ENCODE results near the gene ETV3. TPM values are rescaled to one million over a fixed set of nuclear protein-coding genes. Genes with fewer than 3 reads are reported as not detected.

Gene ETV3
- total and polyA plus RNA-seq, 2 of the 8 experiments (the other 6 are each of a cell fraction or from before 2014, with no cell fraction given), result 6.0 to 23.8 TPM

- Histone ChIP-seq H3K27ac (ENCODE audit: low read depth, low read length) (no peak overlapping the region), H2AFZ (ENCODE audit: low read length) (no peak overlapping the region), H4K91ac (replicated peaks; ENCODE audit: insufficient read length, low read length) (no peak overlapping the region), H3K23ac (ENCODE audit: insufficient read length) (no peak overlapping the region), H2BK5ac (ENCODE audit: low read depth, low read length) (no peak overlapping the region), H3K4ac (replicated peaks; ENCODE audit: insufficient read length, low read depth, low read length) (no peak overlapping the region), H3K9me3 (ENCODE audit: insufficient read depth in 2 of 2, low read depth in 1 of 2, low read length in 1 of 2) (no peaks in the 10 kb centered on the region), H3K4me2 (ENCODE audit: insufficient read depth in 1 of 2, low read depth in 2 of 2, low read length in 2 of 2) (no peak overlapping the region), H2BK12ac (ENCODE audit: low read depth, low read length) (no peak overlapping the region), H3K79me2 (ENCODE audit: control insufficient read depth in 1 of 2, insufficient read depth in 2 of 2, low read length in 2 of 2) (no peaks in the 10 kb centered on the region), H3K4me1 (replicated peaks in 1 of 4; ENCODE audit: control insufficient read depth in 3 of 4, insufficient read depth in 4 of 4, low read length in 3 of 4) (peaks cover 0 to 3% (median 2%) of the 10 kb centered on the region in 4 experiments; a peak in 2 of 7 replicates), H3K18ac (ENCODE audit: extremely low read depth, low read length) (no peak overlapping the region), H2BK20ac (ENCODE audit: low read length) (no peak overlapping the region), H2BK120ac (replicated peaks; ENCODE audit: low read depth, low read length) (no peak overlapping the region), H4K5ac (ENCODE audit: insufficient read length, low read depth, low read length) (no peak overlapping the region), H3K56ac (replicated peaks; ENCODE audit: insufficient read length, low read depth, low read length) (no peak overlapping the region), H3K79me1 (ENCODE audit: low read depth, low read length) (no peaks in the 10 kb centered on the region), H3K27me3 (replicated peaks in 1 of 4; ENCODE audit: control insufficient read depth in 3 of 4, extremely low read depth in 1 of 4, insufficient read depth in 3 of 4, low read length in 3 of 4) (0 out of 7 replicates have a peak, but pooled peaks cover 0 to 3% (median 0%) of the 10 kb centered on the region in 4 experiments), H3K9ac (replicated peaks in 1 of 4; ENCODE audit: extremely low read depth in 1 of 4, low read depth in 3 of 4, low read length in 3 of 4) (no peak overlapping the region), H3K36me3 (ENCODE audit: control insufficient read depth in 2 of 4, insufficient read depth in 4 of 4, low read length in 3 of 4) (no peaks in the 10 kb centered on the region), H4K20me1 (replicated peaks in 1 of 2; ENCODE audit: control insufficient read depth in 1 of 2, insufficient read depth in 2 of 2, low read length in 2 of 2) (peaks cover 0 to 2% of the 10 kb centered on the region in 2 experiments), H2AK5ac (ENCODE audit: low read depth, low read length) (no peak overlapping the region), H3K23me2 (ENCODE audit: low read depth, low read length) (no peaks in the 10 kb centered on the region), H3K4me3 (ENCODE audit: extremely low read depth in 1 of 4, insufficient read depth in 2 of 4, low read depth in 3 of 4, low read length in 4 of 4) (no peak overlapping the region), H2BK15ac (ENCODE audit: low read length) (0 out of 2 replicates have a peak overlapping the region, but pooled peaks have one; percentile 4), H4K8ac (ENCODE audit: extremely low read depth, insufficient read depth, low read length) (no peak overlapping the region), H3K14ac (ENCODE audit: insufficient read length) (no peak overlapping the region)
- CTCF ChIA-PET (ENCODE audit: partially characterized antibody), result interaction anchor here (1.0 to 2.0 kb wide), 6 partner anchors 12 to 312 kb away, joined by 3 to 10 read pairs (median 4); no protein-coding TSS in a partner anchor
- DNase-seq (ENCODE audit: low read depth in 1 of 2, low spot score in 2 of 2), result no peak
- 50% methylated on average over 1 of the region's 3 CpGs; no CpG with 5 or more reads in 1 of the 2 experiments for WGBS, 2 experiments (ENCODE audit: extremely low coverage in 1 of 2, insufficient coverage in 1 of 2, insufficient read length in 1 of 2, insufficient replicate concordance in 2 of 2, low coverage in 1 of 2, low lambda C conversion rate in 2 of 2, missing lambda C conversion rate in 1 of 2)
- POLR2A ChIA-PET (ENCODE audit: partially characterized antibody), result no interaction called here
- no peak for FAIRE-seq
- no peak for TF ChIP-seq RFX5 (IDR thresholded peaks at IDR 0.05; ENCODE audit: borderline replicate concordance, low read depth, low read length)
- TF ChIP-seq TCF12 (IDR thresholded peaks at IDR 0.05; ENCODE audit: low read depth, low read length), result no peak
- TF ChIP-seq POU5F1 (IDR thresholded peaks at IDR 0.05; ENCODE audit: low read depth, low read length), result no peak
- no peak for TF ChIP-seq EGR1 (IDR thresholded peaks at IDR 0.05; ENCODE audit: borderline replicate concordance, low read depth, low read length)
- no peak for TF ChIP-seq BCL11A (IDR thresholded peaks at IDR 0.05; ENCODE audit: low read depth in 2 of 2, low read length in 2 of 2)
- no peak for TF ChIP-seq SP1 (IDR thresholded peaks at IDR 0.05; ENCODE audit: low read depth, low read length)
- TF ChIP-seq HDAC2 (IDR thresholded peaks at IDR 0.05; ENCODE audit: borderline replicate concordance in 1 of 2, low read depth in 2 of 2, low read length in 2 of 2), result no peak
- TF ChIP-seq RBBP5 (IDR thresholded peaks at IDR 0.05; ENCODE audit: borderline replicate concordance, low read depth, low read length), result no peak
- no peak for TF ChIP-seq GTF2F1 (IDR thresholded peaks at IDR 0.05; ENCODE audit: borderline replicate concordance, low read depth, low read length)
- TF ChIP-seq SIN3A (conservative IDR thresholded peaks at IDR 0.05 in 1 of 2, IDR thresholded peaks at IDR 0.05 in 1 of 2; ENCODE audit: low read depth in 1 of 2, low read length in 2 of 2), result no peak
- no peak for TF ChIP-seq CTBP2 (IDR thresholded peaks at IDR 0.05; ENCODE audit: borderline replicate concordance, insufficient read depth, insufficient read length, low read length)
- no peak for TF ChIP-seq POLR2AphosphoS5 (IDR thresholded peaks at IDR 0.05; ENCODE audit: low read depth, low read length)
- TF ChIP-seq MAFK (IDR thresholded peaks at IDR 0.05; ENCODE audit: low read depth, low read length), result no peak
- TF ChIP-seq RNF2 (IDR thresholded peaks at IDR 0.05; ENCODE audit: borderline replicate concordance, low read depth, low read length, missing control alignments, poor library complexity, severe bottlenecking), result no peak
Observed at GRCh38 chr1:157178490-157178889, 40.3 kb upstream of the ETV3 start.

Data from H1 (cell line).